GM10847 (cell line): ENCODE results near the gene UCKL1.

ENCODE experiments used
- POLR2A ChIP-seq: IDR thresholded peaks from 2 replicates; pipeline ENCODE4 v1.6.1; 2011; ENCODE audit not compliant: insufficient read length; ENCODE audit errors: extremely low read depth

Gene UCKL1

GRCh38 chr20:63966172-63966943 is 10.1 kb upstream of the UCKL1 start:
- no peak for TF ChIP-seq POLR2A

- TF ChIP-seq POLR2A = no peak
Observed at GRCh38 chr20:63964412-63964811, 8.2 kb upstream of the UCKL1 start.

DNA sequence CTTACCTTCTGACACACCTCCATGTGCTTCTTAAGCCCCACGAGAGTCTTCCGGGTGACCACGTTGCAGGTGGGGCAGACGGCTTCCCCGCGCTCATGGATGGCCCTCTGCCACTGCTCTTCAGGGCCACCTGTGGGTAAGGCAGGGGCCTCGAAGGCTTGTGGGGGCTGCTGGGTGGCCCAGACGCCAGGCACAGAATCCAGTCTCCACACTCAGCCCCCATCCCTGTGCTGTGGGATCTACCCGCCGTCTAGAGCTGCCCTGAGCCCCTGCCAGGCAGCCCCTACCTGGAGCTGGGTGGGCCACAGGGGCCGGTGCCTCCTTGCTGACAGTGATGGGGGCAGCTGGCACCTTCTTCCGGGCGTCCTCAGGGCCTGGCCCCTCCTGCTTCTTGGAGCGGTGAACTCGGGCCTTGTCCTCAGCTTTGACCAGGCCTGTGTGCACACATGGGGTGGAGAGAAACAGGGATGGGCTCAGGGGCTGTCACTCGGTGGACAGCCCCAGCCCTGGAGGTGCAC is 7.6 kb upstream of the UCKL1 start:
- TF ChIP-seq POLR2A = no peak

- TF ChIP-seq POLR2A = no peak
Observed at GRCh38 chr20:63963348-63963741, 7.1 kb upstream of the UCKL1 start.

DNA sequence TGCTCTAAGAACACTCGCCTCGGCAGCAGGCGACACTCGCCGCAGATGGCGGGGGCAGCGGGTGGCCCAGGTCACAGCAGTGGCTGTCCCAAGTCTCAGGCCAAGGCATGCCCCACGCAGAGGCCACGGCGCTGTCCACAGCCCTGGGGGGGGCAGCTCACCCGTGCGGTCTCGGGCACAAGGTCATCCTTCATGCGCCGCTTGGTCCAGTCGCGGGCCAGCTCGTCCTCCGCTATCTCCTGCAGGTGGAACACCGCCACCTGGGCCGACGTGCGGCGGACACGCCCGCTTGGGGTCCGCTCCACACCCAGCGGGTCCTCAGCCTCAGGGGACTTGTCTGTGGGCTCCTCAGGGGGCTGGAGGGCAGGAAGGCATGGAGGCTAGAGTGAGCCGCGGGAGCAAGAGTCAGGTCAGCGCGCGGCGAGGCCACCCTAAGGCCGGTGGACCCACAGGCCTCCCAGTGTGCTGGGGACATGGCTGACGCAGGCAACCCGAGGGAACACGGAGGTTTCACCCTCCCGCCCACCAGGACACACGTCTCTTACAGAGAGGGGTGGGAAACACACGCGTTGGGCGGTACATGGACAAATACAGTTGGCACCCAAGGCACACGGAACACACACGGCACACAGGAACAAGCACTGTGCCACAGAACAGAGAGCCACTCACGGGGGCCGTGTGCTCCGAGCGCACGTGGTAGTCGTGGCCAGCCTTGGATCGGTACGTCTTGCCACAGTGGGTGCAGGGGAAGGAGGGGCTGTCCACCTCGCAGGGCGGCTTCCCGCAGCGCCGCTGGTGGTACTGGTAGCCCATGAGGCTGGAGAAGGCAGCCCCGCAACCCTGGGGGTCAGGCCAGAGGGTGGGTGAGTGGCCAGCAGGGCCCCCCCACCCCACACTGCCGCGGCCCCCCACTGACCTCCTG is 6.5 kb upstream of the UCKL1 start:
- TF ChIP-seq POLR2A = no peak

GRCh38 chr20:63961664-63962425 is 5.6 kb upstream of the UCKL1 start:
- no peak for TF ChIP-seq POLR2A

- no peak for TF ChIP-seq POLR2A
Observed at GRCh38 chr20:63959699-63960075, 3.5 kb upstream of the UCKL1 start.

DNA sequence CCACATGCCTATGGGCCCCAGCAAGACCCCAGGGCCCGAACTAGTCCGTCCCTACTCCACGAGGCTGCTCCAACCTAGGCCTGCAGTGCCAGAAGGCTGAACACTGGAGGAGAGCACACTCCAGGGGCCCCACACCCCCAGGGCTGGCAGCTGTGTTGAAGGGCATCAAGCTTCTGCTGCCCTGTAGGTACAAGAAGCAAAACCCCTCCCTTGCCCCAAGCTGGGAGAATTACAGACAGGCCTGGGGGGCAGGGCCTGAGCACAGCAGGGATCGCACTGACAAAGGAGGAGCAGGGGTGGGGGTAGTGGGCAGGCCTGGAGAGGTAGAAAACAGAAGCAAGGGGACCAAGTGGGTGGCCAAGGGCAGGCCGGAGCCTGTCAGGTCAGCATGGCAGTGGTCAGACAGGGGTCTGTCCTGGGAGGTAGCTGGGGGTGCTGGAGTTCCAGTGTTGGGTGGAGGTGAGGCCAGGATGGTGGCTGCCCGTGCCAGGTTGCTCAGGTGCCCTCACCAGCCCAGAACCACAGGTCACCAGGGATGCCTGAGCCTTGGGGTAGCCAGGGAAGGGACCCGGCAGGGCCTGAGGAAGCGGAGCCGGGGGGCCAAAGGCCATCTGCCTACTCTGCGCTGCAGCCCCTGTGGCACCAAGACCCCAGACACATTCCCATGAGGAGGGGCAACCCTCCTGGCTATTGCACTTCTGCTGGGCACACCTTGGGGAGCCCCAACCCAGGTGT is 2.9 kb upstream of the UCKL1 start:
- TF ChIP-seq POLR2A = no peak

- TF ChIP-seq POLR2A = no peak
Observed at GRCh38 chr20:63958471-63958870, 2.3 kb upstream of the UCKL1 start.

DNA sequence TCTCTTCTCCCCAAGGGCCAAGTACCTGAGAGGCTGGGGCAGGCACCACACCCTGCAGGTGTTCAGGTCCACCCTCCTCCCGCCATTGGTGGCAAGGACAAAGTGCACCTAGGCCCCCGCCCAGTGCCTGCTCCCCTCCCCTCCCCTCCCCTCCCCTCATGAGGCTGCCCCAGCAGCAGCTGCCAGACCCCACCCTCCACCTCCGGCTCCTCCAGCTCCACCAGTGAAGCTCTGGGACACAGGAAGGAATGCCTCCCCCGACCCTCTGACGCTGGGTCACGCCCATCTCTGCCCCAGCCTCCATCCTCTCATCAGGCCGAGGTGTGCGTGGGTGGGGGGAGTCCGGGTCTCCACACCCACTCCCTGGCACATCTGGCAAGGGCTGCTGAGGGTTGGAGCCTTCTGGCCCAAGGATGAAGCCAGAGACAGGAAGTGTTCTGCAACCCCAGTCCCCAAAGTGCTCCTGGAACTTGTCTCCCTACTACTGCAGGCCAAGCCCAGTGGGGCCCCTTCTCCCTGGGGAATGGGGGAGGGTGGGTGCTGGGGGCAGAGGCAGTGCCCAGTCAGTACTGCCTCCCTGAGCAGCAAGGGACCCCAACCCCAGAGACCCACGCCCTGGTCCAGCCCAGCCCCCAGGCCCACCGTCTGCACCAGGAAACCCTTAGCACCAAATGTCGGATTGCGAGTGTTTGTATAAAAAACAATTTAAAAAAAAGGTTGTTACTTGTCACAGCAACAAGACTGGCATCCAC is 1.6 kb upstream of the UCKL1 start:
- TF ChIP-seq POLR2A = no peak

DNA sequence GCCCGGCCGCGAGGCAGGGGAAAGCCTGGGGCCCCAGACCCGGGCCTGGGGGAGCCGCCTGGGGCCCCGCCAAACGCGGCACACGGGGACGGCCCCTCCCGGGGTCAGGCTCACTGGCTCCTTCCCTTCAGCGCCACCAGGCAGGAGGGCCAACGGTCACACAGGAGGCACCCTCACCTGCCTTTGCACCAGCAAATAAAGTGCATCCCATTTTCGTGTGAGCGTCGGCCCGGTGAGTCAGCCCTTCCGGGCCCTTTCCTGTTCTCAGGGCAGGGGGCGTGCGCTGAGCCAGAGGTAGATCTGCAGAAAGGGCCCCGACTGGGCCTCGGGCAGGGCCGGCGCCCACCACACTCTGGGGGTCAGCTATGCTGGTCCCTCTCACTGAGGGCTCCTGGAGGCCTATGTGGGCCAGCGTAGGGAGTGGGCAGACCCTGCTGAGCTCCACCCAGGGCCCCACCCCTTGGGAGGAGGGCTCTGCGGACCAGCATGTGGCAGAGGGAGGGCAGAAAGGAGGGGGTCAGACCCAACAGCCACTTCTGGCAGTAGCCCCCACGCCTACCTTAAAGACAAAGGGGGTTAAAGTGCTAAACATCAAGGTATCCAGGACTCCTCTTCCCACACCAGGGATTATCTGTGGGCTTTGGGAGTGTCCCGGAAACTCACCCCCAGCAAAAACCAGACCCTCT is 931 bp upstream of the UCKL1 start:
- no peak for TF ChIP-seq POLR2A

GRCh38 chr20:63956664-63957003 is 418 bp upstream of the UCKL1 start:
- no peak for TF ChIP-seq POLR2A

DNA sequence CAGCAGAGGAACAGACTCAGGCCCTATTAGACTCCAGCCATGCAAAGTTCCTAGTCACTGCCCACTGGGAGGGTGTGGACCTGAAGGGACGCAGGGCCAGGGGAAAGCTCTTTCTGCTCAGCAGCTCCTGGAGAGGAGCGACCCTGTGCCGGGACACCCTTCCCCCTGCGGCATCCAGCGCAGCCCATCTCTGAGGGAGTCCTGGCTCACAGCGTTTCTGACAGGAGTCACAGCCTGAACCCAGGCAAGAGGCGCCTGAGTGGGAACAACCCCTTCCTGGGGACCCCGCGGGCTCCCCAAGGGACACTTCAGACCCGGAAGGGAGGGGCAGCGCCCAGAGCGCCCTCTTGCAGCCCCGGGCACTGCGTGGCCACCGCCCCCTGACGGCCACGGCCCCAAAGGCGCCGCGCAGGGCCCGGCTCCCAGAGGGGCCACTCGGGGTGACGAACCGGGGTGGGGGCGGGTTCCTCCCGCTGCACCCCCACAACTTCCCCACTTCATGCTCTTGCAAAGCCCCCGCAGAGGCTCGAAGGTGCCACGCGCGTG is 862 bp downstream of the UCKL1 start:
- no peak for TF ChIP-seq POLR2A
